Thyroid gland (tissue), 4 donors: ENCODE data around the gene NCOA3.

Source experiments
- CTCF ChIP-seq, 6 experiments: fragments of 200-600 bp in 3 of 6; fragments of 450-650 bp in 3 of 6; sonication (generic) in 3 of 6; IDR thresholded peaks; one replicate each; pipeline ENCODE4 v1.5.1; 2016 to 2019; ENCODE audit warnings: antibody characterized with exemption in 6 of 6, mild to moderate bottlenecking in 2 of 6, inconsistent platforms in 1 of 6, moderate library complexity in 1 of 6
- POLR2A ChIP-seq, 2 donors: fragments of 450-650 bp; IDR thresholded peaks; one replicate each; pipeline ENCODE4 v1.6.1; 2017; ENCODE audit warnings: antibody characterized with exemption in 2 of 2, mild to moderate bottlenecking in 2 of 2, moderate library complexity in 1 of 2

- TF ChIP-seq CTCF (IDR thresholded peaks at IDR 0.05) (no peak), POLR2A (IDR thresholded peaks at IDR 0.05) (no peak)
Observed at GRCh38 chr20:47614703-47615309, 113.1 kb downstream of the NCOA3 start.
